Measurements from ENCODE around the gene INTS13.
"Not testable (repeated sequence)": the region's sequence is repeated elsewhere in the genome, so short reads cannot be mapped to it uniquely, and the experiment has no call there.

The INTS13 gene

DNA sequence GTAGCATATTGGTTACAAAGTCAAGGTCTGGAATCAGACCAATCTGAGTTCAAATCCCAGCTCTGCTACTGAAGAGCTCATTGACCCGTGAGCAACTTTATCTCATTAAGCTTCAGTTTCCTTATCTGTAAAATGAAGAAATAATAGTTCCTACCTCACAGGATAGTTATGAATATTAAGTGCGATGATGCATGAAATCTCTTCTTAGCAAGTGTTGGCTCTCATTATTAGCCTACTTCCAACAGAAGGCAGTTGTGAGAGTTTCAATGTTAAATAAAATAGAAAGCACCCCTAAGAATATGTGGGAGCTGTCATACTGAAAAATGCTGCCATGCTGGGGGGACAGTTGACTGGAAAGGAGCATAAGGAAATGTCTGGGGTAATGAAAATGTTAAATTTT is 65.8 kb downstream of the INTS13 start:
- Mint-ChIP-seq H3K9me3 (no peaks in the 10 kb centered on the region), H3K4me1 (ENCODE audit: low read depth) (peaks cover 49% of the 10 kb centered on the region), H3K4me3 (no peak overlapping the region), H3K27ac (no peak overlapping the region), H3K27me3 (peaks cover 3% of the 10 kb centered on the region), H3K36me3 (ENCODE audit: low read depth) (no peaks in the 10 kb centered on the region)
- intact Hi-C loops (cut with micrococcal nuclease): no loop called here

DNA sequence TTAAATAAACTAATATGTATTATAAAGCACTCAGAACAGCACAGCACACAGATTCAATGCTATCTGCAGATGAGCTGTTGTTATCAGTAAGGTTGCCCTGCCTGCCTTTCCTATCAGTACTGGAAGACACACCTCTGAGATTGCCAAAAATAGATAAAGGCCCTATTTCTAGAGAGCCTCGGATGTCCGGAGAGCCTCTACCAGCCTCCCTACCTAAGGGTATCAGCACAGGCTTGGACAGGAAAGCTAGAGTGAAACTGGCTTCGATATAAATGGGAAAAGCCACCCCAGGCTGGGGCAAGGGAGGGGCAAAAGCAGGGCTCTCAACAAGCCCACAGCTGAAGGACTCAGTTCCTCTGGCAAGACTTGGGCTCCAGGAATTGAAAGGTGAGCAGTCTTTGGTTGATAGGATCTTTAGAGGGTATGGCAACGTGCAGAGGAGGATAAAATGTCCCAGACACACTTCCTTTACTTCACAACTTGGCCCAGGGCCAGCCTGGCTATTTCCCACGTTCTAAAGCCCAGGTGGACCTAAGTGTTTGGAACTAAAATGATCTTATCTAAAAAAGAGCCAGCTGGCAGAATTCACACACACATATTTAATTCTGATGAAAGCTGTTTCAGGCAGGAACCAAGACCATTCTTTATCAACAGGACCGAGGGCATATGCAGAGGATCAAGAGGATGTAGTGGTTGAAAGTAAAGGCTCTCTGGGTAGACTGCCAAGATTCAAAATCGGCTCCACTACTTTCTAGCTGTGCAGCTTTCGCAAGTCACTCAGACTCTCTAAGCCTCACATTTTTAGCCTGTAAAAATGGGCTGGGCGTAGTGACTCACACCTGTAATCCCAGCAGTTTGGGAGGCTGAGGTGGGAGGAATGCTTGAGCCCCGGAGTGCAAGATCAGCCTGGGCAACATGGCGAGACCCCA is 67.0 kb downstream of the INTS13 start:
- intact Hi-C loops (cut with micrococcal nuclease): no loop called here
- Mint-ChIP-seq H3K4me3 (no peak overlapping the region), H3K27me3 (peaks cover 3% of the 10 kb centered on the region), H3K27ac (no peak overlapping the region), H3K9me3 (no peaks in the 10 kb centered on the region), H3K36me3 (ENCODE audit: low read depth) (no peaks in the 10 kb centered on the region), H3K4me1 (ENCODE audit: low read depth) (peaks cover 52% of the 10 kb centered on the region)

DNA sequence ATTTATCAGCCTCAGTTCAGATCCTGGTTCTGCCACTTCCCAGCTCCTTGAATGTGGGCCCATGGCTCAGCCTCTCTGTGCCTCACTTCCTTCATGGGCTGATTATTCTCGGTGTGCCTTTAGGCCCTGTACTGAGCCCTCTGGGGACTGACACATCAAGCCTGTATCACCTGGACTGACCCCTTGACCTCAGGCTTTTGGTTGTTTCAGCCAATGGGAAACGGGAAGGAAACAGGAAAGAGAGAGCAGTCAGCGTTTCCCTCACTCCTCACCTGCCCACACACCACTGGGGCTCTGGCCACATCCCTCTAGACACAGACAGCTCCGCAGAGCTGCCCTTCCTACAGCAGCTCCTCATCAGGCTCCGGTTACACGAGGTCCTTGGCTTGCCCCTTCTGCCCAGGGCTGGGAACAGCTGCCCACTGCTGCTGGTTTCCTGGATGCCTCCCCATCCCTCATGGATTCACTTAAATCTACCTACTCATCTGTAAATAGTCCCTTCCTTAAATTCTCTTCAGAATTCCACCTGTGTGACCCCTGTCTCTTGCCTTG is 67.8 kb downstream of the INTS13 start:
- peaks cover 47% of the 10 kb centered on the region for H3K4me1 Mint-ChIP-seq (ENCODE audit: low read depth)

DNA sequence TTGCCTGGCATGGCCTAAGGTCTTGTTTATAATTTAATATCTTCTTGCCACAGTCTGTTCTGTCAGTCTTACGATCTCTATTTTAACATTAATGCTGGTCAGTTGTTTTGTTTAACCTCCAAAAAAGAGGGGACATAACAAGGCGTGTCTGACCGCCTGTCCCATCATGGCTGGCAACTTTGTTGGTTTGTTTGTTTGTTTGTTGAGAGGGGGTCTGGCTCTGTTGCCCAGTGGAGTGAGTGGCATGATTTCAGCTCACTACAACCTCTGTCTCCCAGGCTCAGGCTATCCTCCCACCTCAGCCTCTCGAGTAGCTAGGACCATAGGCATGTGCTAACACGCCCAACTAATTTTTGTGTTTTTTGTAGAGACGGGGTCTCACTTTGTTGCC is 68.7 kb downstream of the INTS13 start:
- no peak overlapping the region for H3K27ac Mint-ChIP-seq
- no peak overlapping the region for H3K4me3 Mint-ChIP-seq
- H3K27me3 Mint-ChIP-seq: peaks cover 3% of the 10 kb centered on the region
- H3K36me3 Mint-ChIP-seq (ENCODE audit: low read depth): no peaks in the 10 kb centered on the region
- intact Hi-C loops (cut with micrococcal nuclease): no loop called here
- H3K4me1 Mint-ChIP-seq (ENCODE audit: low read depth): peaks cover 38% of the 10 kb centered on the region
- no peaks in the 10 kb centered on the region for H3K9me3 Mint-ChIP-seq

More for the DNA sequence above, 67.8 kb downstream of the INTS13 start:
- intact Hi-C loops (cut with micrococcal nuclease): no loop called here
- no peak overlapping the region for H3K4me3 Mint-ChIP-seq
- H3K36me3 Mint-ChIP-seq (ENCODE audit: low read depth): no peaks in the 10 kb centered on the region
- H3K27me3 Mint-ChIP-seq: peaks cover 3% of the 10 kb centered on the region
- no peak overlapping the region for H3K27ac Mint-ChIP-seq
- no peaks in the 10 kb centered on the region for H3K9me3 Mint-ChIP-seq

DNA sequence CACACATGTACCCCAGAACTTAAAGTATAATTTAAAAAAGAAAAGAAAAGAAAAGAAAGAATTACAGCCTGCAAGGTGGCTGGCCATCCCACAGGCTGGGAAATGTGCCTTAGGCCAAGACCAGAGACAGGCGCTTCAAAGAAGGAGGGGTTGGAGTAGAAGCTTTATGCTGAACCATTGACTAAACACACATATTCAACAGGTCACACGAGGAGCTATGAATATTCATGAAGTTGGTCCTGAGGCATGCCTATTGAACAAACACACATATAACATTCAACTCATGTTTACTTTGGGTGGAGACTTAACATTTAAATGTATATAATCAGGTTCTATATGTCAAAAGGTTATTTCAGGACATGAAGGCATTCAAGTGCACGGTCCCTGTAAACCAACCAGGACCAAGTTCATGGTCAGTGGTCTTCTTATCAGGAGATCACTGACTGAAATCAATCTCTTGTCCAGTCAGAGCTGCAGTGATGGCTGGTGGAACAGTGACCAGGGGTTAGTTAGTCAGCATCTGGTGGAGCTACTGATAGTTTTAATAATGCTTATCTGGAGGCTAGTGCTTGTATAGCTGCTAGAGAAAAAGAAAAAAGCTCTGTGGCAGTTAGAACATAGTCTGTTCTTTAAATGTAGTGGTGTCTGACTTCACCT is 69.2 kb downstream of the INTS13 start:
- Mint-ChIP-seq H3K4me1 (ENCODE audit: low read depth) (peaks cover 33% of the 10 kb centered on the region), H3K9me3 (no peaks in the 10 kb centered on the region), H3K27me3 (peaks cover 3% of the 10 kb centered on the region), H3K36me3 (ENCODE audit: low read depth) (no peaks in the 10 kb centered on the region), H3K4me3 (no peak overlapping the region), H3K27ac (no peak overlapping the region)
- intact Hi-C loops (cut with micrococcal nuclease): no loop called here

DNA sequence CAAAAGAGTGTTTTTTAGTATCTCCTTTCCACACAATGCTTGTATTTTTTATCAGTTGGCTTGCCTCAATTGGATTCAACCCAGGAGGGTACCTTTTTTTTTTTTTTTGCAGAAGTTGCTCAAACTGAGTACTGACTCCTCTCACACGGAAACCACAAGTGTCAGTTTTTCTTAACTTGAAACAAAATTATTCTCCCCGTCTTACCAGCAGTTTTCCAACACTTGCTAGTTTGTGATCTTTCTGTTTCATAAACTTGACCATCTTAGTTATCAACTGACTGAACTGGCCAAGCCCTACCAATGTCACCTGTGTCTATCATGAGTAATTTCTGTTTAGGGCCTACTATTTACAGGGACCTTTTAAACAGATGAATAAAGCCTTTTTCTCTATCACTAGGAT is 70.7 kb downstream of the INTS13 start:
- intact Hi-C loops (cut with micrococcal nuclease): no loop called here
- no peak overlapping the region for H3K27ac Mint-ChIP-seq
- H3K4me3 Mint-ChIP-seq: no peak overlapping the region
- H3K9me3 Mint-ChIP-seq: no peaks in the 10 kb centered on the region
- peaks cover 3% of the 10 kb centered on the region for H3K27me3 Mint-ChIP-seq
- peaks cover 28% of the 10 kb centered on the region for H3K4me1 Mint-ChIP-seq (ENCODE audit: low read depth)
- no peaks in the 10 kb centered on the region for H3K36me3 Mint-ChIP-seq (ENCODE audit: low read depth)

DNA sequence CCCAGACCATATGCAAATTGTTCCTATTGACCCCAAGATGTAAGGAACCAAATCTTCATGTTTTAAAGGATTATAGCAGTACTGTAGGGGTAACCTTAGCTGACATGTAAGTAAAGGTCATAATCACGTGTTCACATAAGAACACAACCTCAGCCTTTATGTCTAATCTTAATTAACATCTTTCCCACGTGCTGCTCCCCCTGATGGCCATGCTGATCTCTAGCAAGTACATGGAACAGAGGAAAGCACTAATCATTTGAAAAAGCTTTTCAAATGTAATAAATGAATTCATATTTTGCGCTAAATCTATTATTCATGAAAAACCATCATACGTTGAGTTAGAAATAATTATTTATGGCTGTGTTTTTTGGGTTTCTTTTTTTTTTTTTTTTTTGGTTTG is 74.3 kb downstream of the INTS13 start:
- Mint-ChIP-seq H3K4me3 (no peak overlapping the region), H3K27me3 (no peaks in the 10 kb centered on the region), H3K36me3 (ENCODE audit: low read depth) (no peaks in the 10 kb centered on the region), H3K27ac (no peak overlapping the region), H3K9me3 (no peaks in the 10 kb centered on the region), H3K4me1 (ENCODE audit: low read depth) (peaks cover 11% of the 10 kb centered on the region)
- intact Hi-C loops (cut with micrococcal nuclease): no loop called here

DNA sequence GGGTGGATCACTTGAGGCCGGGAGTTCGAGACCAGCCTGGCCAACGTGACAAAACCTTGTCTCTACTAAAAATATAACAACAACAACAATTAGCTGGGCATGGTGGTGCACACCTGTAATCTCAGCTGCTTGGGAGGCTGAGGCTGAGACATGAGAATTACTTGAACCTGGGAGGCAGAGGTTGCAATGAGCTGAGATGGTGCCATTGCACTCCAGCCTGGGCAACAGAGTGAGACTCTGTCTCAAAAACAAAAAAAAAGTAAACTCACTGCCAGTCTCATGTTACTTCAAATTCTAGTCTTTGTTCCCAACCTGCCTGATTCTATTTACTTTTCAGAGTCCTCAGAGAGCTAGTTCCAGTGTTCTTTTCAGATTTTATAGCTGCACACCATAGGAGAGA is 75.0 kb downstream of the INTS13 start:
- H3K9me3 Mint-ChIP-seq; H3K27ac Mint-ChIP-seq; intact Hi-C loops (cut with micrococcal nuclease); H3K27me3 Mint-ChIP-seq; H3K4me3 Mint-ChIP-seq; H3K36me3 Mint-ChIP-seq (ENCODE audit: low read depth): not testable (repeated sequence)
- H3K4me1 Mint-ChIP-seq (ENCODE audit: low read depth): peaks cover 11% of the 10 kb centered on the region

DNA sequence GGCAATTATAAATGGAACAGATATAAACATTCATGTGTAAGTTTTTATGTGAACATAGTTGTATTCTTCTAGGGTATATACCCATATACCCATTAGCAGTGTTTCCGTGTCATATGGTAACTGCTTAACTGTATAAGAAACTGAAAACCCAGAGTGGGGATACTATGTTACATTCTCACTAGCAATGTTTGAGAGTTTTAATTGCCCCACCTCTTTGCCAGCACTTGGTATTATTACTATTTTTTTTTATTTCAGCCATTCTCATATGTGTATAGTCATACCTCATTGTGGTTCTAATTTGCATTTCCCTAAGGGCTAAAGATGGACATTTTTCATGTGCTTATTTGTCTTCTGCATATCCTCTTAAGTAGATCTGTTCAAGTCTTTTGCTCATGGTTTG is 76.1 kb downstream of the INTS13 start:
- Mint-ChIP-seq H3K27me3 (no peaks in the 10 kb centered on the region), H3K9me3 (no peaks in the 10 kb centered on the region), H3K27ac (no peak overlapping the region), H3K4me1 (ENCODE audit: low read depth) (no peaks in the 10 kb centered on the region), H3K36me3 (ENCODE audit: low read depth) (no peaks in the 10 kb centered on the region), H3K4me3 (no peak overlapping the region)
- intact Hi-C loops (cut with micrococcal nuclease): no loop called here

DNA sequence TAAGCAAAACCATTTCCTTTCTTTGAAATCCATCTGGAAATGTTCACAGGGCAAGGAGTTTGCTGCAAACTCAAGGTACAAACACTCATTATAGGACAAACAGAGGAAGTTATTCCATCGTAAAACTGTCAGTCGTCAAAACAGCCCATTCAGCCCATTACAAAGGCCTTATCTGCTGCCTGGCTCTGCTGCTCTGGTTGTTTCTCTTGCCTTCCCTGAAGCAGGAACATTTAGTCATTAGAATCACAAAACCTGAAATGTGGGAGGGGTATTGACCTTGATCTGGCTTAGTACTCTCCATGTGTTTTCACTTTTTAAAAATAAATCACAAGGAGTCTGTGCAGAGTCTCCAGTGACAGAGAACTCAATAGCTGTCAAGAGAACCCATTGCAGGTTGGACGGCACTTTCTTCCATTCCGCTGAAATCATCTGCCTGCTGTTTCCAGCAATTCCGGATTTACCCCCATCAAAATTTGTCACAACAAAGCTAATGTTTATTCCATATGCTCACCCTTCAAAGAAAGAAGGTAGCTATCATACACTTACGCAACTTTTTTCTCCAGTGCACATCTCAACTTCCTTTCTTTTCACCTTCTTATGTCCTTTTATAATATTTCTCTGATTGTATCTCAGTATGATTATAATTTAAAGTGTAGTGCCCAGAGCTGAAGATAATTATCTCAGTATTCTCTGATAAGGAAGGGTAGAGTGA is 80.2 kb downstream of the INTS13 start:
- Mint-ChIP-seq H3K4me3 (no peak overlapping the region), H3K4me1 (ENCODE audit: low read depth) (no peaks in the 10 kb centered on the region), H3K27me3 (no peaks in the 10 kb centered on the region), H3K9me3 (no peaks in the 10 kb centered on the region), H3K27ac (no peak overlapping the region), H3K36me3 (ENCODE audit: low read depth) (no peaks in the 10 kb centered on the region)
- intact Hi-C loops (cut with micrococcal nuclease): no loop called here

DNA sequence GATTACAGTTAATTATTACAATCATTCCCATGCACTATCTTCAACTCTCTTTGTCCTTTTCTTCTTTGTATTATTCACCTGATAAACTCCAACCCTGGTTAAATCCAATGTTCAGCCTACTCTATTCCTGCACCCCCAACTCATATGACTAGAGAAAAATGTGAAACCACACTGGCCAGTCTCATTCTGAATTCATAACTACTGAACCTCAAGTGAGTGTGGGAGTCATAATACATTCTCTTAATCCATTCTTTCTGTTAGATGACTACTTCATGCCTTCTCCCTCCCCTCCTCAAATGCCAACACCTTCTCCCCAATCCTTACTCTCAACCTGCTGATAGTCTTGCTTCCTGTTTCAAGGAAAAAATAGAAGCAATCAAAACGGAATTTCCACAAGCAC is 82.4 kb downstream of the INTS13 start:
- Mint-ChIP-seq H3K4me1 (ENCODE audit: low read depth) (no peaks in the 10 kb centered on the region), H3K27ac (no peak overlapping the region), H3K4me3 (no peak overlapping the region), H3K36me3 (ENCODE audit: low read depth) (no peaks in the 10 kb centered on the region), H3K9me3 (no peaks in the 10 kb centered on the region), H3K27me3 (no peaks in the 10 kb centered on the region)
- intact Hi-C loops (cut with micrococcal nuclease): no loop called here
